ENCODE measurements around the gene PTGES.
"Not testable (repeated sequence)": the region's sequence is repeated elsewhere in the genome, so short reads cannot be mapped to it uniquely, and the experiment has no call there.

DNA sequence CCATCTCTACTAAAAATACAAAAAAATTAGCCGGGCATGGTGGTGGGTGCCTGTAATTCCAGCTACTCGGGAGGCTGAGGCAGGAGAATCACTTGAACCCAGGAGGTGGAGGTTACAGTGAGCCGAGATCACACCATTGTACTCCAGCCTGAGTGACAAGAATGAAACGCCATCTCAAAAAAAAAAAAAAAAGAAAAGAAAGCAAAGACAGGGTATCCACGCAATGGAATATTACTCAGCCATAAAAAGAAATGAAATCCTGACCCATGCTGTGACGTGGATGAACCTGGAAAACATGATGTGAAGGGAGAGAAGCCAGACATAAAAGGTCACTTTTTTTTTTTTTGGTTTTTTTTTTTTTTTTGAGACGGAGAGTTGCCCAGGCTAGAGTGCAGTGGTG, 7.9 kb upstream of the PTGES start:
- TF ChIP-seq CTCF (IDR thresholded peaks at IDR 0.05); ZBTB21 (CRISPR knock-in tag; IDR thresholded peaks at IDR 0.05; ENCODE audit: borderline replicate concordance); CDX4 (CRISPR knock-in tag; IDR thresholded peaks at IDR 0.05; ENCODE audit: borderline replicate concordance): not testable (repeated sequence)
